NCI-H748 treated with DMSO at 0.1 percent for 48 hours (cell line): ENCODE measurements around the gene LRGUK.
"Not testable (repeated sequence)": the region's sequence is repeated elsewhere in the genome, so short reads cannot be mapped to it uniquely, and the experiment has no call there.

ENCODE experiments used
- DNase-seq: peaks from one replicate; lab custom pipeline; 2025; lab: John Stamatoyannopoulos, UW

LRGUK gene

GRCh38 chr7:134246347-134246746 lies 119.2 kb downstream of the LRGUK start:
- DNase-seq = no peak

- no peak for DNase-seq
These were observed 119.6 kb downstream of the LRGUK start for GRCh38 chr7:134246761-134247160.

GRCh38 chr7:134248196-134248595 lies 121.1 kb downstream of the LRGUK start:
- no peak for DNase-seq

- no peak for DNase-seq
These were observed 127.2 kb downstream of the LRGUK start for GRCh38 chr7:134254311-134254710.

GRCh38 chr7:134255814-134256213 lies 128.7 kb downstream of the LRGUK start:
- DNase-seq = no peak

GRCh38 chr7:134262322-134262721 lies 135.2 kb downstream of the LRGUK start:
- no peak for DNase-seq

- no peak for DNase-seq
These were observed 149.8 kb downstream of the LRGUK start for GRCh38 chr7:134276951-134277350.

- DNase-seq = no peak
These were observed 151.5 kb downstream of the LRGUK start for GRCh38 chr7:134278502-134279153.

- DNase-seq = no peak
These were observed 152.2 kb downstream of the LRGUK start for GRCh38 chr7:134279336-134279735.

- no peak for DNase-seq
These were observed 152.8 kb downstream of the LRGUK start for GRCh38 chr7:134279898-134280297.

GRCh38 chr7:134280508-134280907 lies 153.4 kb downstream of the LRGUK start:
- no peak for DNase-seq

- DNase-seq = no peak
These were observed 156.9 kb downstream of the LRGUK start for GRCh38 chr7:134284011-134284410.

- DNase-seq = no peak
These were observed 157.8 kb downstream of the LRGUK start for GRCh38 chr7:134284952-134285351.

GRCh38 chr7:134287916-134288659 lies 160.9 kb downstream of the LRGUK start:
- no peak for DNase-seq

- no peak for DNase-seq
These were observed 162.3 kb downstream of the LRGUK start for GRCh38 chr7:134289423-134289822.

- DNase-seq = no peak
These were observed 162.7 kb downstream of the LRGUK start for GRCh38 chr7:134289841-134290240.

GRCh38 chr7:134290286-134290685 lies 163.1 kb downstream of the LRGUK start:
- DNase-seq = no peak

GRCh38 chr7:134293002-134293740 lies 166.0 kb downstream of the LRGUK start:
- DNase-seq = no peak

- not testable (repeated sequence) for DNase-seq
These were observed 168.8 kb downstream of the LRGUK start for GRCh38 chr7:134295982-134296381.

- DNase-seq = no peak
These were observed 170.3 kb downstream of the LRGUK start for GRCh38 chr7:134297489-134297888.

- DNase-seq = no peak
These were observed 172.0 kb downstream of the LRGUK start for GRCh38 chr7:134298902-134299683.

GRCh38 chr7:134300988-134301387 lies 173.8 kb downstream of the LRGUK start:
- no peak for DNase-seq
